CD4-positive, alpha-beta T cell treated with Interleukin-15 for 1 hour (primary cell): ENCODE results near the gene ZNF524.

Experiments used
- DNase-seq: peaks from one replicate; pipeline ENCODE4 v3.0.0-alpha.2; 2020

ZNF524 gene

GRCh38 chr19:55643887-55644176 is 43.7 kb downstream of the ZNF524 start:
- DNase-seq = no peak

DNA sequence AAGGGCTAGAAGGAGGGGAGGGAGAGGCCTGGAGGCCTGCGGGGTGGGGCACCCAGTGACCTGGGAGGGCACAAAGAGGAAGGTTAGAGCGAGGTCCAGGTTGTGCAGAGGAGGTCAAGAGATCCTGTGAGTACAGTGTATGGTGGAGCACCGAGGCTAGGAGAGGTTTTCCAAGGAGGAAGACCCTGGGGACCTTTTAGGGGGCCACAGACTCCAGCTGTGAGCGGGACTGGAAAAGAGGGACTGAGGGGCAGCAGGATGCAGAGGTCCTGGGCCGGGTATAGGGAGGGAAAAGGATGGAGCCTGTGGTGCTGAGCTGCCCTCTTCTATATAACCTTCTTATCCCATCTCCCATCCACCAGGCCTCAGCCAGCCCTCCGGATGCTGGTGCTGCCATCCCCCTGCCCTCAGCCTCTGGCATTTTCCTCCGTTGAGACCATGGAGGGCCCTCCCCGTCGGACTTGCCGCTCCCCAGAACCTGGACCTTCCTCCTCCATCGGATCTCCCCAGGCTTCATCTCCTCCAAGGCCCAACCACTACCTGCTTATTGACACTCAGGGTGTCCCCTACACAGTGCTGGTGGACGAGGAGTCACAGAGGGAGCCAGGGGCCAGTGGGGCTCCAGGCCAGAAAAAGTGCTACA is 44.2 kb downstream of the ZNF524 start:
- DNase-seq = no peak

GRCh38 chr19:55644842-55645511 is 44.9 kb downstream of the ZNF524 start:
- no peak for DNase-seq

DNA sequence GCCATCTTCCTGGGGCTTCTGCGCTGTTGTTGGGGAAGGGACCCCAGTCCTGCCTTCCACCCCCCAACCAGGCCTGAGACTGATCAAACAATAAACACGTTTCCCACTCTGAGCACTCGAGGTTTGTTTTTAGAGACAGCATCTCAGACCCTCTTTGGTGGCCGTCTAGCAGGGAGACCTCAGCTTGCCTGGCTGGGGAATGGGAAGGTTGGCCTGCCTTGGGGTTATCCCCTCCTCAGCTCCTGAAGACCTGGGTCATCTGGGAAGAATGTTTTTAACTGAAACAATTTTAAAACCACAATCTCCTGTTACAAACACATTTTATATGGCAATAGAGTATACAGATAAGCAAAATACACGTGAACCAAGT is 45.4 kb downstream of the ZNF524 start:
- DNase-seq = no peak

- no peak for DNase-seq
These were observed 47.0 kb downstream of the ZNF524 start for GRCh38 chr19:55646889-55647731.

DNA sequence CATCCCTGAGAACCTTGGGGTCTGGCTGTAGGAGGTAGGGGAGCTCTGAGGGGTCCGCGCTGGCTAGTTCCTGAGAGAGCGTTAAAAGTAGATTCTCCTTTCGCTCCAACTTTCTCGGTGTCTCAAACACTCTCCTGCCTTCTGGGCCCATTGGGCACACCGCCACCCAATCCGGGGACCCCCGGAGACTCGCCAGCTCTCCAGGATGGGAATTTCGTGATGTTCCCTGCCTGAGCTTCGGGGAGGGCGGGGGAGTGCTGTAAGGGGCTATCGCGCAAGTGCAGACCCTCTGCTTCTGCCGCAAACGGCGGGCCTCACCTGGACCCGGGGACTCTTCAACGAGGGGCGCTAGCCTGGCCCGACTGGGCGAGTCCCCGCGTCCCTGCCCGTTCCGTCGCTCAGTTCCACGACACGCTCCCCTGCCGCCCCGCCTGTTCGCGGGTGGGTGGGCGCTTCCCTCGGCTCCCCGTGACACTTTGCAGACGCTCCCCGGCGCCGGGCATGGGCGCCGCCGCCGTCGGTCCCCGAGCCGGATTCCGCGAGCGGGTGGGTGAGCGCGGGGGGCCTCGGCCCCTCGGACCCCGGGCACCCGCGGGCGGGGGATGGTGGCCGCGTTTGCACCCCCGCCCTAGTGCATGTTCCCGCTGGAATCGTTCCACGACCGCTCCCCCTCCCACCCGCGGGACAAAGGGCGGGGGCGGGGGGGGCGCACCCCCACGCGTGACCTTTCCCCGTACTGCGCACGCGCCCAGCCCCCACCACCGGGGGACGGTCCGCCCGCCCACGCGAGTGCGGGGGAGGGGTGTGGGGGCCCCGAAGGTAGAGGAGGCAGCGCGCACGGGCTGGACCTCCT is 47.9 kb downstream of the ZNF524 start, which contains the start of gene CCDC106:
TSS of gene CCDC106 (plus strand) at position 481 of the 853 bp plus-strand sequence. CDS start 835 bp downstream, outside the sequence.
- DNase-seq = peak; percentile 48

DNA sequence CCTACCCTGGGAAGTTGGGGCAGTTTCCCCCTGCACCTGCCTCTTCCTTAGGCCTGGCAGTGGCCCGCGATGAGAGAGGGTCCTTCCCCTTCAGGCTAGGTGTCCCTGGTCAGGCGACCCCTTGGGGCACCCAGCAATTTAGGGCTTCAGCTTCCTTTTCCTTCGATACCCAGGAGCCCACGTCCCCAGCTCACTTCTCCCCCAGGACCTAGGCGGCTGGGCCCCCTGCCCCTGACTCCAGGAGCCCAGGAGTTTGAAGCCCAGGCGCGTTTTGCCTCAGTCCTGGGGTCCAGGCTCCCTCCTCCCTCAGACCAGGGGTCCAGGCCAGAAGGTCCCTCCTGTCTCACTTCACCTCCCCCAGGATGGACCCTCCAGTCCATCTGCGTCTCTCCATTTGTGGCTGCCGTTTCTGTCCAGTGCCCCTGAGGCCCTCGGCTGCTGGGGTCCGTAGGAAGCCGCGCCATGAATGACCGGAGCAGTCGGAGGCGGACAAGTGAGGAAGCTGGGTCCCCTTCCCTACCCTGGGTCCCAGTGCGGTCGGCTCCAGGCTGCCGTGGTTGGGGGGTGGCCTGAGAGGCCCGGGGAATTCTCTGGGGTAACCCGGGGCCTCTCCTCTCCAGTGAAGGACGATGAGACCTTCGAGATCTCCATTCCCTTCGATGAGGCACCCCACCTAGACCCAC is 48.6 kb downstream of the ZNF524 start:
- no peak for DNase-seq

DNA sequence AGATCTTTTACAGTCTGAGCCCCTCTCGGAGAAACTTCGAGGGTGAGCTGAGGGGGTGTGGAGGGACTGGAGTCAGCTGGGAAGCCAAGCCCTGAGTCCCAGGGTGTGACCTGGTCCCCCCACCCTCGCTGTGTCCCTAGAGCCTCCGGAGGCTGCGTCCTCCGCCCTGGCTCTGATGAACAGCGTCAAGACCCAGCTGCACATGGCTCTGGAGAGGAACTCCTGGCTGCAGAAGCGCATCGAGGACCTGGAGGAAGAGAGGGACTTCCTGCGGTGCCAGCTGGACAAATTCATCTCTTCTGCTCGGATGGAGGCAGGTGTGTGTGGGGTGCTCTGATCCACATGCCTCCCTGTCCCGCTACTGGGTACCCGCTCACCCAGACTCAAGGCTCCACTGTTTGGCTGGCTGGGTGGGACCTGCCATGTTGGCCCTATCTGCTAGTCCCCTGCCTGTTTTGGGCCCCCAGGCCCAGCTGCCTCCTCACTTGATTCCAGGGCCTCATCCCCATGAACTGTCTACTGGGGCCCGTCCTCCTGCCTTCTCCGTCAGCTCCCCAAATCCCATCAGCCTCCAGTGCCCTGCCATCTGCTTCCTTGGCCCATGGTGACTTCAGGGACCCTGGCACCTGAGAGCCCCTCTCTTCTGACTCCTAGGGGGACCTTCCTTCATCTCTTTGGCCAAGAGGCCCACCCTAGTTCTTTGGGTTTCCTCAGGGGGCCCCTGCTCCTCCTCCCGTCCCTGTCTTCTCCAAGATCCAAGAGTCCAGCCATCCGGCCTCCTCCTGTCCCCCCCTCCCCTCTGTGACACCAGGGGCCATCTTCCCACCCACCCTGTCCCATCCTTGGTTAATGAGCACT is 49.4 kb downstream of the ZNF524 start:
- DNase-seq = no peak

- no peak for DNase-seq
These were observed 50.1 kb downstream of the ZNF524 start for GRCh38 chr19:55650126-55650557.

DNA sequence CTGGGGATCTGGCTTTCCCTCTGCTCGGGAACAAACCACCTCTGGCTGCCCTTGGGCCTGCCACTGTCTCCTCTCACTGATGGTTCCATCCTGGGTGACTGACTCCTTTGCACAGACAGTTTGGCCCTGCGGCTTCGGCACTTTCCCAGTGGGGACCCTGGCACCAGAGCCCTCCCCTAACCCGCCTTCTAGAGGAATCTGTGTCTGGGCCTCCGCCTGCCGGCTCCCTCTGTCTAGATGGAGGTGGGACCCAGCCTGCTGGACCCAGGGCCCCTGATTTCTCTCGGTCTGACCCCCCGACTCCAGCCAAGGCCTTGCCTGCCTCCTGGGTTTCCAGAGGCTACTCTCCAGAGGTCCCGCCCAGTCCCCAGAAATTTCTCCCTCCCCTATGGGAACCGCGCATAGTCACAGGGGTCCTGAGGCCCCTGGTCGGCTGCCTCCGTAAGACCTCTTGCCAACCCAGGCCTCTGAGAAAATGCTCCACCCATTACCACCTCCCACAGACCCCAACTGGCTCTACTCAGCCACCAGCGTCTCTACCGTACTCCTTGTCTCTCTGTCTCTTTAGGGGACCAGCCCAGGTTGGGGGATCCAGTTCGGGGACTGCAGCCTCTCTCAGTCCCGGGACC is 50.6 kb downstream of the ZNF524 start:
- DNase-seq = no peak

DNA sequence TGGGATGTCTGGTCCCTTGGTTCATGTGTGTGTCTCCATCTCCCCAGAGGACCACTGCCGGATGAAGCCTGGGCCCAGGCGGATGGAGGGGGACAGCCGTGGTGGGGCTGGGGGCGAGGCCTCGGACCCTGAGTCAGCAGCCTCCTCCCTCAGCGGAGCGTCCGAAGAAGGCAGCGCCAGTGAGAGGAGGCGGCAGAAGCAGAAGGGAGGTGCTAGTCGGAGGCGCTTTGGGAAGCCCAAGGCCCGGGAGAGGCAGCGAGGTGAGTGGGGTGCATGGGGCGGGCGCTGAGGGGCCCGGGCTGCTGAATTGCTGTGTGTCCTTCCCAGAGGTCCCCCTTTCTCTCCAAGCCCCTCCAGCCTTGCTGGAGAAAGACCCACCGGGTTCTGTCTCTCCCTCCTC is 51.1 kb downstream of the ZNF524 start:
- DNase-seq = no peak

DNA sequence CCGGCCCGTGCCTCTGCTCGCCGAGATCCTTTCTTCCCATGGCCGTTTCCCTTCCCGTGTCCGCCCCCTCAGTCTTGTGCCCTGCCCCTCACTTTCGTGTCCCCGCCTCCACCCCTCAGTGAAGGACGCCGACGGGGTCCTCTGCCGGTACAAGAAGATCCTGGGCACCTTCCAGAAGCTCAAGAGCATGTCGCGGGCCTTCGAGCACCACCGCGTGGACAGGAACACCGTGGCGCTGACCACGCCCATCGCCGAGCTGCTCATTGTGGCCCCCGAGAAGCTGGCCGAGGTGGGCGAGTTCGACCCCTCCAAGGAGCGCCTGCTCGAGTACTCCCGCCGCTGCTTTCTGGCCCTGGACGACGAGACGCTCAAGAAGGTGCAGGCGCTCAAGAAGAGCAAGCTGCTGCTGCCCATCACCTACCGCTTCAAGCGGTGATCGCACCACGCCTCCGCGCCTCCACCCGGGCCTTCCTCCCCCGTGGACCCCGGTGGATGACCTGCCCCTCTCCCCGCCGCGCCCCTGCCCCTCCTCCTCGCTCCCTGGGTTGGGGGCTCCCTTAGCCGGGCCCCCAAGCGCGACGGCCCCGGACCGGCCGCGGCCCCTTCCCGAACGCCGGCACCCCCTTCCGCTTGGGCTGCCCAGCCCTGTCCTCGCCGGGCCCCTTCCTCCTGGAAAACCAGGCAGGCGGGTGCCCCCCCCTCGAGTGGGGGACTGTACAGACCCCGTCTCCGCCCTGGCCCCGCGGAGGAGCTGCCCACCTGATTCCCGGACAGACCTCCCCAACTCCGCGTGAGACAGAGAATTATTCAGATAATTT is 52.4 kb downstream of the ZNF524 start:
- no peak for DNase-seq
